ENCODE data around the gene NREP. TPM values are rescaled to one million over a fixed set of nuclear protein-coding genes. Genes with fewer than 3 reads are reported as not detected.

The NREP gene
- total RNA-seq, 1 donor from 2014 or later: 14.7 TPM

- Mint-ChIP-seq H3K27me3 (no peaks in the 10 kb centered on the region), H3K27ac (no peak overlapping the region), H3K4me1 (peaks cover 14% of the 10 kb centered on the region), H3K36me3 (ENCODE audit: low read depth) (no peaks in the 10 kb centered on the region), H3K9me3 (peaks cover 8% of the 10 kb centered on the region), H3K4me3 (no peak overlapping the region)
- TF ChIP-seq, protein P1, sequence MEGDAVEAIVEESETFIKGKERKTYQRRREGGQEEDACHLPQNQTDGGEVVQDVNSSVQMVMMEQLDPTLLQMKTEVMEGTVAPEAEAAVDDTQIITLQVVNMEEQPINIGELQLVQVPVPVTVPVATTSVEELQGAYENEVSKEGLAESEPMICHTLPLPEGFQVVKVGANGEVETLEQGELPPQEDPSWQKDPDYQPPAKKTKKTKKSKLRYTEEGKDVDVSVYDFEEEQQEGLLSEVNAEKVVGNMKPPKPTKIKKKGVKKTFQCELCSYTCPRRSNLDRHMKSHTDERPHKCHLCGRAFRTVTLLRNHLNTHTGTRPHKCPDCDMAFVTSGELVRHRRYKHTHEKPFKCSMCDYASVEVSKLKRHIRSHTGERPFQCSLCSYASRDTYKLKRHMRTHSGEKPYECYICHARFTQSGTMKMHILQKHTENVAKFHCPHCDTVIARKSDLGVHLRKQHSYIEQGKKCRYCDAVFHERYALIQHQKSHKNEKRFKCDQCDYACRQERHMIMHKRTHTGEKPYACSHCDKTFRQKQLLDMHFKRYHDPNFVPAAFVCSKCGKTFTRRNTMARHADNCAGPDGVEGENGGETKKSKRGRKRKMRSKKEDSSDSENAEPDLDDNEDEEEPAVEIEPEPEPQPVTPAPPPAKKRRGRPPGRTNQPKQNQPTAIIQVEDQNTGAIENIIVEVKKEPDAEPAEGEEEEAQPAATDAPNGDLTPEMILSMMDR (IDR thresholded peaks at IDR 0.05): no peak
- CTCF ChIA-PET: no interaction called here
- intact Hi-C loops (cut with micrococcal nuclease): no loop called here
- ATAC-seq (ENCODE audit: low read depth) (no peak), DNase-seq (no peak)
- POLR2A ChIA-PET: no interaction called here
Measured at GRCh38 chr5:111707630-111708164, 49.3 kb downstream of the NREP start.

GRCh38 chr5:111706345-111706744, 50.6 kb downstream of the NREP start:
- CTCF ChIA-PET: no interaction called here
- DNase-seq (no peak), ATAC-seq (ENCODE audit: low read depth) (no peak)
- Mint-ChIP-seq H3K27me3 (no peaks in the 10 kb centered on the region), H3K36me3 (ENCODE audit: low read depth) (no peaks in the 10 kb centered on the region), H3K27ac (no peak overlapping the region), H3K9me3 (no peaks in the 10 kb centered on the region), H3K4me3 (no peak overlapping the region), H3K4me1 (peaks cover 14% of the 10 kb centered on the region)
- TF ChIP-seq, protein P1 (IDR thresholded peaks at IDR 0.05): no peak
- POLR2A ChIA-PET: no interaction called here
- intact Hi-C loops (cut with micrococcal nuclease): no loop called here

- CTCF ChIA-PET: no interaction called here
- TF ChIP-seq, protein P1 (IDR thresholded peaks at IDR 0.05): no peak
- no peak for ATAC-seq (ENCODE audit: low read depth)
- H3K27me3 Mint-ChIP-seq: no peaks in the 10 kb centered on the region
- H3K27ac Mint-ChIP-seq: no peak overlapping the region
- POLR2A ChIA-PET: no interaction called here
- no peak overlapping the region for H3K4me3 Mint-ChIP-seq
- H3K9me3 Mint-ChIP-seq: no peaks in the 10 kb centered on the region
- peaks cover 14% of the 10 kb centered on the region for H3K4me1 Mint-ChIP-seq
- DNase-seq: no peak
- H3K36me3 Mint-ChIP-seq (ENCODE audit: low read depth): no peaks in the 10 kb centered on the region
- intact Hi-C loops (cut with micrococcal nuclease): no loop called here
Measured at GRCh38 chr5:111704452-111705085, 52.4 kb downstream of the NREP start.

GRCh38 chr5:111703662-111704061, 53.3 kb downstream of the NREP start:
- H3K27ac Mint-ChIP-seq: no peak overlapping the region
- ChIA-PET POLR2A (no interaction called here), CTCF (no interaction called here)
- TF ChIP-seq, protein P1 (IDR thresholded peaks at IDR 0.05): no peak
- peaks cover 14% of the 10 kb centered on the region for H3K4me1 Mint-ChIP-seq
- no peaks in the 10 kb centered on the region for H3K36me3 Mint-ChIP-seq (ENCODE audit: low read depth)
- DNase-seq: no peak
- H3K9me3 Mint-ChIP-seq: no peaks in the 10 kb centered on the region
- H3K4me3 Mint-ChIP-seq: peak overlapping the region; percentile 11
- H3K27me3 Mint-ChIP-seq: no peaks in the 10 kb centered on the region
- ATAC-seq (ENCODE audit: low read depth): peak; percentile 56
- intact Hi-C loops (cut with micrococcal nuclease): no loop called here

- Mint-ChIP-seq H3K4me3 (no peak overlapping the region), H3K9me3 (no peaks in the 10 kb centered on the region), H3K36me3 (ENCODE audit: low read depth) (no peaks in the 10 kb centered on the region), H3K4me1 (peaks cover 14% of the 10 kb centered on the region), H3K27ac (no peak overlapping the region), H3K27me3 (no peaks in the 10 kb centered on the region)
- intact Hi-C loops (cut with micrococcal nuclease): no loop called here
- TF ChIP-seq, protein P1 (IDR thresholded peaks at IDR 0.05): no peak
- CTCF ChIA-PET: no interaction called here
- POLR2A ChIA-PET: no interaction called here
- ATAC-seq (ENCODE audit: low read depth) (no peak), DNase-seq (no peak)
Measured at GRCh38 chr5:111699976-111700375, 57.0 kb downstream of the NREP start.

All from activated B cell treated with CpG ODN at 0.5 μM for 24 hours (primary cell).